Mesothelial cell of epicardium (in vitro differentiated cells): ENCODE data around the gene GRPEL1. TPM values are rescaled to one million over a fixed set of nuclear protein-coding genes. Genes with fewer than 3 reads are reported as not detected.

Experiments used
- DNase-seq, 2 experiments: peaks; one replicate each; pipeline ENCODE4 v3.0.0; 2021; ENCODE audit warnings: low spot score in 2 of 2; ENCODE audit not compliant: unreplicated experiment in 2 of 2
- H3K27ac Mint-ChIP-seq: 2 replicates; pipeline ENCODE4 v1.8.0; 2021; ENCODE audit warnings: mixed read lengths
- H3K27me3 Mint-ChIP-seq: 2 replicates; pipeline ENCODE4 v1.8.0; 2021; ENCODE audit warnings: low read depth, mixed read lengths
- H3K36me3 Mint-ChIP-seq: 2 replicates; pipeline ENCODE4 v1.8.0; 2021; ENCODE audit warnings: mixed read lengths
- H3K4me1 Mint-ChIP-seq: 2 replicates; pipeline ENCODE4 v1.8.0; 2021; ENCODE audit warnings: mixed read lengths
- H3K4me3 Mint-ChIP-seq: 2 replicates; pipeline ENCODE4 v1.8.0; 2021; ENCODE audit warnings: mild to moderate bottlenecking, moderate library complexity, mixed read lengths
- H3K9me3 Mint-ChIP-seq: 2 replicates; pipeline ENCODE4 v1.8.0; 2021; ENCODE audit warnings: mixed read lengths
- CTCF ChIP-seq: fragments of 200-600 bp; sonication (generic); IDR thresholded peaks from one replicate; pipeline ENCODE4 v1.5.0; 2021; ENCODE audit warnings: antibody characterized with exemption; ENCODE audit not compliant: unreplicated experiment
- total RNA-seq: library from RNA; stranded (reverse); gene quantifications from 3 replicates; pipeline ENCODE4 v1.2.1, GENCODE V29; 2021

The GRPEL1 gene
- total RNA-seq, 1 donor from 2014 or later = 17.3 TPM

GRCh38 chr4:7050481-7051143 is 17.3 kb downstream of the GRPEL1 start:
- H3K9me3 Mint-ChIP-seq = no peaks in the 10 kb centered on the region
- H3K36me3 Mint-ChIP-seq = peaks cover 14% of the 10 kb centered on the region
- H3K27ac Mint-ChIP-seq = no peak overlapping the region
- TF ChIP-seq CTCF = no peak
- peaks cover 11% of the 10 kb centered on the region for H3K4me1 Mint-ChIP-seq
- H3K27me3 Mint-ChIP-seq = no peaks in the 10 kb centered on the region
- no peak overlapping the region for H3K4me3 Mint-ChIP-seq
- no peak for DNase-seq

GRCh38 chr4:7049739-7050138 is 18.1 kb downstream of the GRPEL1 start:
- DNase-seq = no peak
- Mint-ChIP-seq H3K9me3 (no peaks in the 10 kb centered on the region), H3K27ac (no peak overlapping the region), H3K36me3 (peaks cover 14% of the 10 kb centered on the region), H3K4me1 (peaks cover 19% of the 10 kb centered on the region), H3K4me3 (no peak overlapping the region), H3K27me3 (no peaks in the 10 kb centered on the region)
- no peak for TF ChIP-seq CTCF

- Mint-ChIP-seq H3K27ac (no peak overlapping the region), H3K4me3 (no peak overlapping the region), H3K27me3 (no peaks in the 10 kb centered on the region), H3K36me3 (peaks cover 11% of the 10 kb centered on the region), H3K9me3 (no peaks in the 10 kb centered on the region), H3K4me1 (peaks cover 24% of the 10 kb centered on the region)
- DNase-seq = no peak
- TF ChIP-seq CTCF = no peak
Observed at GRCh38 chr4:7049295-7049694, 18.6 kb downstream of the GRPEL1 start.

DNA sequence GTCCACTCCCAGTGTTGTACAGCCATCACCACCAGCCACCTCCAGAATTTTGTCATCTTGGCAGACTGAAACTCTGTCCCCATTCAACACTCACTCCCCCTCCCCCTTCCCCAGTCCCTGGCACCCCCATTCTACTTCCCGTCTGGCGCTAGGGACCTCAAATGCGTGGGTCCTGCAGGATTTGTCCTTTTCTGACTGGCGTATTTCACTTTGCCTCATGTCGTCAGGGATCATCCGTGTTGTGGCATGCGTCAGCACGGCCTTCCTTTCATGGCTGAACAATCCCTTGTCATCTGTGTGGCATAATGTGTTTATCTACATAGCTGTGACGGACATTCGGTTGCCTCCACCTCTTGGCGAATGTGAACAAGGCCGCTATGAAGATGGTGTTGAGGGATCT is 19.2 kb downstream of the GRPEL1 start:
- no peaks in the 10 kb centered on the region for H3K9me3 Mint-ChIP-seq
- TF ChIP-seq CTCF = no peak
- no peaks in the 10 kb centered on the region for H3K27me3 Mint-ChIP-seq
- no peak overlapping the region for H3K27ac Mint-ChIP-seq
- H3K4me3 Mint-ChIP-seq = no peak overlapping the region
- peaks cover 5% of the 10 kb centered on the region for H3K36me3 Mint-ChIP-seq
- peaks cover 26% of the 10 kb centered on the region for H3K4me1 Mint-ChIP-seq
- no peak for DNase-seq

DNA sequence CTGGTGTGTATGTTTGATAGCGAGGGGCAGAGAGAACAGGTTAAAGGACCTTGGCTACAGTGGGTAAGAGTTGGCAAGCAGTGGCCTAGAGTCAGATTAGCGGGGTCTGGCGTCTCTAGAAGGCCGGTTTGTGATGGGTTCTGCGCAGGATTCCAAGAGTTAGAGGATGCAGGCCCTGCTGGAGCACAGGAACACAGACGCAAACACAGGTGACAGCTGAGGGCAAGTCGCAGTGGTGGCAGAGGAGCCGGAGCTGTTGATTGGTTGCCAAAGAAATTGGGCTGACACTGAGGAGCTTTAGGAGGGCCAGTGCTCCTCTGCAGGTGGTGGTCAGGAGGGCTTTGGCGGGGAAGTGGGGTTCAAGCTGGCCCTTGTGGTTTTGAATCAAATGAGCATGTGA is 20.9 kb downstream of the GRPEL1 start:
- H3K27ac Mint-ChIP-seq = no peak overlapping the region

More for the DNA sequence above, 20.9 kb downstream of the GRPEL1 start:
- Mint-ChIP-seq H3K4me3 (no peak overlapping the region), H3K4me1 (peaks cover 27% of the 10 kb centered on the region), H3K36me3 (peaks cover 5% of the 10 kb centered on the region), H3K9me3 (no peaks in the 10 kb centered on the region), H3K27me3 (peaks cover 1% of the 10 kb centered on the region)
- no peak for TF ChIP-seq CTCF
- no peak for DNase-seq
